ENCODE data around the gene TNRC18.

The TNRC18 gene

GRCh38 chr7:5414916-5415315 is 8.7 kb downstream of the TNRC18 start:
- no peak overlapping the region for H3K4me3 ChIP-seq (ENCODE audit: low read depth, low read length)
- no peak for DNase-seq (ENCODE audit: low read depth)
- TF ChIP-seq CTCF (IDR thresholded peaks at IDR 0.05; ENCODE audit: low read depth, low read length, missing control alignments) = no peak

GRCh38 chr7:5413449-5413786 is 10.2 kb downstream of the TNRC18 start:
- no peak for TF ChIP-seq CTCF (IDR thresholded peaks at IDR 0.05; ENCODE audit: low read depth, low read length, missing control alignments)
- H3K4me3 ChIP-seq (ENCODE audit: low read depth, low read length) = no peak overlapping the region
- DNase-seq (ENCODE audit: low read depth) = no peak

- TF ChIP-seq CTCF (IDR thresholded peaks at IDR 0.05; ENCODE audit: low read depth, low read length, missing control alignments) = no peak
- H3K4me3 ChIP-seq (ENCODE audit: low read depth, low read length) = no peak overlapping the region
- no peak for DNase-seq (ENCODE audit: low read depth)
Observed at GRCh38 chr7:5408777-5409176, 14.9 kb downstream of the TNRC18 start.

- no peak for DNase-seq (ENCODE audit: low read depth)
- H3K4me3 ChIP-seq (ENCODE audit: low read depth, low read length) = no peak overlapping the region
- no peak for TF ChIP-seq CTCF (IDR thresholded peaks at IDR 0.05; ENCODE audit: low read depth, low read length, missing control alignments)
Observed at GRCh38 chr7:5406957-5407945, 16.4 kb downstream of the TNRC18 start.

GRCh38 chr7:5404421-5404826 is 19.2 kb downstream of the TNRC18 start:
- DNase-seq (ENCODE audit: low read depth) = no peak
- TF ChIP-seq CTCF (IDR thresholded peaks at IDR 0.05; ENCODE audit: low read depth, low read length, missing control alignments) = no peak
- no peak overlapping the region for H3K4me3 ChIP-seq (ENCODE audit: low read depth, low read length)

GRCh38 chr7:5403442-5403841 is 20.2 kb downstream of the TNRC18 start:
- TF ChIP-seq CTCF (IDR thresholded peaks at IDR 0.05; ENCODE audit: low read depth, low read length, missing control alignments) = no peak

GRCh38 chr7:5397736-5398135 is 25.9 kb downstream of the TNRC18 start:
- no peak for DNase-seq (ENCODE audit: low read depth)
- H3K4me3 ChIP-seq (ENCODE audit: low read depth, low read length) = peak overlapping the region; percentile 74
- TF ChIP-seq CTCF (IDR thresholded peaks at IDR 0.05; ENCODE audit: low read depth, low read length, missing control alignments) = no peak

More at GRCh38 chr7:5403442-5403841, 20.2 kb downstream of the TNRC18 start:
- DNase-seq (ENCODE audit: low read depth) = no peak
- H3K4me3 ChIP-seq (ENCODE audit: low read depth, low read length) = no peak overlapping the region
